GM12878 (cell line): ENCODE data around the gene COL9A3. TPM values are rescaled to one million over a fixed set of nuclear protein-coding genes. Genes with fewer than 3 reads are reported as not detected.

Source experiments
- E2F8 ChIP-seq: fragments of 450-650 bp; IDR thresholded peaks from 2 replicates; pipeline ENCODE4 v1.6.1; 2018; ENCODE audit warnings: mild to moderate bottlenecking, low read depth, moderate library complexity; ENCODE audit not compliant: partially characterized antibody
- EP300 ChIP-seq, 2 experiments: fragments of 150-350 bp in 1 of 2; IDR thresholded peaks; 2 replicates each; pipeline ENCODE4 v1.6.1; 2011 to 2012; ENCODE audit warnings: low read depth in 2 of 2, low read length in 2 of 2, borderline replicate concordance in 1 of 2, improper control_type of control experiment in 1 of 2, inconsistent platforms in 1 of 2; ENCODE audit not compliant: control insufficient read depth in 1 of 2
- FOXM1 ChIP-seq: IDR thresholded peaks from 2 replicates; pipeline ENCODE4 v1.6.1; 2012; ENCODE audit warnings: low read depth, mild to moderate bottlenecking, inconsistent platforms, low read length, moderate library complexity
- HDGF ChIP-seq: fragments of 450-650 bp; IDR thresholded peaks from 2 replicates; pipeline ENCODE4 v1.6.1; 2016; ENCODE audit warnings: antibody characterized with exemption
- IRF3 ChIP-seq: fragments of 450-650 bp; IDR thresholded peaks from 2 replicates; pipeline ENCODE4 v1.6.1; 2014; ENCODE audit warnings: mild to moderate bottlenecking
- JUNB ChIP-seq: IDR thresholded peaks from 2 replicates; pipeline ENCODE4 v1.6.1; 2016; ENCODE audit warnings: antibody characterized with exemption, mild to moderate bottlenecking
- KDM1A ChIP-seq: fragments of 200-600 bp; sonication (generic); IDR thresholded peaks from 2 replicates; pipeline ENCODE4 v1.6.1; 2016; ENCODE audit warnings: borderline replicate concordance
- MLLT1 ChIP-seq: fragments of 450-650 bp; IDR thresholded peaks from 2 replicates; pipeline ENCODE4 v1.6.1; 2016; ENCODE audit warnings: mild to moderate bottlenecking
- MYB ChIP-seq: fragments of 150-350 bp; IDR thresholded peaks from 2 replicates; pipeline ENCODE4 v1.6.1; 2014; ENCODE audit warnings: mild to moderate bottlenecking, low read depth, low read length, borderline replicate concordance
- NFIC ChIP-seq: IDR thresholded peaks from 2 replicates; pipeline ENCODE4 v1.6.1; 2012; ENCODE audit warnings: low read depth, mild to moderate bottlenecking, inconsistent platforms, low read length, moderate library complexity
- NFYA ChIP-seq: IDR thresholded peaks from 2 replicates; pipeline ENCODE4 v1.6.1; 2011; ENCODE audit warnings: low read depth, mild to moderate bottlenecking, low read length, improper control_type of control experiment, borderline replicate concordance
- NKRF ChIP-seq: fragments of 450-650 bp; conservative IDR thresholded peaks from 2 replicates; pipeline ENCODE4 v1.6.1; 2017; ENCODE audit warnings: mild to moderate bottlenecking, moderate library complexity
- NR2C2 ChIP-seq: IDR thresholded peaks from 2 replicates; pipeline ENCODE4 v1.6.1; 2011; ENCODE audit warnings: borderline replicate concordance, low read depth; ENCODE audit not compliant: control insufficient read depth, insufficient read length
- NRF1 ChIP-seq: conservative IDR thresholded peaks from 2 replicates; pipeline ENCODE4 v1.6.1; 2011; ENCODE audit warnings: mild to moderate bottlenecking, low read depth, low read length, improper control_type of control experiment
- PAX8 ChIP-seq: fragments of 450-650 bp; IDR thresholded peaks from 2 replicates; pipeline ENCODE4 v1.6.1; 2017; ENCODE audit warnings: mild to moderate bottlenecking, moderate library complexity
- POLR2A ChIP-seq: IDR thresholded peaks from 2 replicates; pipeline ENCODE4 v1.6.1; 2011; ENCODE audit warnings: low read depth, mild to moderate bottlenecking, low read length
- POLR2AphosphoS5 ChIP-seq: IDR thresholded peaks from 2 replicates; pipeline ENCODE4 v1.6.1; 2011; ENCODE audit warnings: mild to moderate bottlenecking, low read length, inconsistent platforms
- RELB ChIP-seq: fragments of 450-650 bp; IDR thresholded peaks from 2 replicates; pipeline ENCODE4 v1.6.1; 2017; ENCODE audit warnings: low read depth, mild to moderate bottlenecking, moderate library complexity
- RFX5 ChIP-seq: IDR thresholded peaks from 2 replicates; pipeline ENCODE4 v1.6.1; 2011; ENCODE audit warnings: low read depth, low read length, improper control_type of control experiment
- SP1 ChIP-seq: IDR thresholded peaks from one replicate; pipeline ENCODE4 v1.6.1; 2011; ENCODE audit warnings: low read depth, low read length
- SUZ12 ChIP-seq: fragments of 200-600 bp; sonication (generic); IDR thresholded peaks from one replicate; pipeline ENCODE4 v1.6.1; 2018; ENCODE audit warnings: antibody characterized with exemption, mild to moderate bottlenecking; ENCODE audit not compliant: unreplicated experiment
- WRNIP1 ChIP-seq: IDR thresholded peaks from 2 replicates; pipeline ENCODE4 v1.6.1; 2011; ENCODE audit warnings: low read depth, low read length, improper control_type of control experiment, borderline replicate concordance
- ZNF217 ChIP-seq: fragments of 450-650 bp; IDR thresholded peaks from 2 replicates; pipeline ENCODE4 v1.6.1; 2017; ENCODE audit warnings: antibody characterized with exemption, mild to moderate bottlenecking
- polyA plus RNA-seq, 11 experiments: library from polyadenylated mRNA; depleted of rRNA in 4 of 11; unstranded in 6 of 11; stranded (reverse) in 5 of 11; fragments of >200 nt; fragmentation: Nextera tagmentation in 4 of 11; fragmentation: Illumina TruSeq in 1 of 11; extraction: Ambion mirVana in 4 of 11; extraction: Trizol in 1 of 11; gene quantifications; 1 replicate in 1 of 11; 2 replicates in 10 of 11; pipeline versions ENCODE4 v1.2.1 to v1.2.3, GENCODE V29; 2011 to 2016; ENCODE audit warnings: inconsistent platforms in 2 of 11, missing spikeins in 2 of 11, low read depth in 1 of 11
- total RNA-seq, 4 experiments: library from RNA; depleted of rRNA in 3 of 4; stranded (reverse); fragments of >200 nt in 3 of 4; fragmentation: Illumina TruSeq in 1 of 4; extraction: Trizol in 1 of 4; gene quantifications; 2 replicates each; pipeline versions ENCODE4 v1.2.1 to v1.2.3, GENCODE V29; 2013 to 2021

The COL9A3 gene
- total and polyA plus RNA-seq, 10 of the 15 experiments (the other 5 are each of a cell fraction or from before 2014, with no cell fraction given) = 0.09 to 1.7 (median 0.63) TPM; not detected in 1

- no peak for TF ChIP-seq IRF3
- TF ChIP-seq NKRF = no peak
- peak; percentile 24; the same call in 1 of the 2 replicates for TF ChIP-seq NRF1
- TF ChIP-seq NR2C2 = no peak
- no peak for TF ChIP-seq JUNB
- TF ChIP-seq NFIC = no peak
- no peak for TF ChIP-seq MYB
- TF ChIP-seq KDM1A = no peak
- no peak for TF ChIP-seq PAX8
- TF ChIP-seq ZNF217 = no peak
- no peak for TF ChIP-seq NFYA
- no peak for TF ChIP-seq EP300 (IDR thresholded peaks at IDR 0.05; ENCODE audit: borderline replicate concordance in 1 of 2, control insufficient read depth in 1 of 2, low read depth in 2 of 2, low read length in 2 of 2)
- TF ChIP-seq RELB = no peak
- no peak for TF ChIP-seq RFX5
- no peak for TF ChIP-seq WRNIP1
- no peak for TF ChIP-seq POLR2AphosphoS5
- no peak for TF ChIP-seq SUZ12
- TF ChIP-seq POLR2A = peak; percentile 38
- no peak for TF ChIP-seq HDGF
- no peak for TF ChIP-seq FOXM1
- TF ChIP-seq E2F8 = no peak
- no peak for TF ChIP-seq SP1
- TF ChIP-seq MLLT1 = no peak; the same call in 1 of the 2 replicates
Measured at GRCh38 chr20:62861726-62862336, 45.0 kb downstream of the COL9A3 start, which contains the start of gene TCFL5 (continued).
